Mesendoderm (in vitro differentiated cells): ENCODE measurements around the gene SH3BP5.

Source experiments
- DNase-seq: peaks from one replicate; pipeline ENCODE4 v3.0.0; 2013
- H2AK5ac ChIP-seq: 2 replicates; pipeline ENCODE4 v1.6.1; 2013; ENCODE audit warnings: low read length, inconsistent platforms
- H2BK120ac ChIP-seq: 2 replicates; pipeline ENCODE4 v1.6.1; 2013; ENCODE audit warnings: low read depth, mild to moderate bottlenecking, low read length, moderate library complexity, mixed read lengths
- H2BK15ac ChIP-seq: replicated peaks from 2 replicates; pipeline ENCODE4 v1.6.1; 2013; ENCODE audit warnings: low read depth, mild to moderate bottlenecking, moderate library complexity
- H2BK5ac ChIP-seq: 2 replicates; pipeline ENCODE4 v1.6.1; 2013; ENCODE audit warnings: low read length, inconsistent platforms
- H3K18ac ChIP-seq: 2 replicates; pipeline ENCODE4 v1.6.1; 2013; ENCODE audit warnings: mild to moderate bottlenecking, low read length, mixed read lengths
- H3K23ac ChIP-seq: one replicate; pipeline ENCODE4 v1.6.1; 2013; ENCODE audit warnings: low read length
- H3K27ac ChIP-seq: 2 replicates; pipeline ENCODE4 v1.5.1; 2013; ENCODE audit warnings: low read depth, mild to moderate bottlenecking, inconsistent platforms, low read length, moderate library complexity
- H3K27me3 ChIP-seq: 2 replicates; pipeline ENCODE4 v1.6.1; 2013; ENCODE audit warnings: low read length, control low read depth, mild to moderate bottlenecking, inconsistent platforms; ENCODE audit not compliant: insufficient read depth, poor library complexity
- H3K36me3 ChIP-seq: 2 replicates; pipeline ENCODE4 v1.6.1; 2013; ENCODE audit warnings: low read length, inconsistent platforms; ENCODE audit not compliant: control insufficient read depth, insufficient read depth
- H3K4ac ChIP-seq: one replicate; pipeline ENCODE4 v1.6.1; 2013; ENCODE audit warnings: low read depth, mild to moderate bottlenecking, low read length, moderate library complexity
- H3K4me1 ChIP-seq: 2 replicates; pipeline ENCODE4 v1.6.1; 2013; ENCODE audit warnings: low read depth, low read length, inconsistent platforms; ENCODE audit not compliant: control insufficient read depth
- H3K4me2 ChIP-seq: 2 replicates; pipeline ENCODE4 v1.6.1; 2013; ENCODE audit warnings: low read length
- H3K4me3 ChIP-seq: 2 replicates; pipeline ENCODE4 v1.5.1; 2013; ENCODE audit warnings: mild to moderate bottlenecking, low read length
- H3K56ac ChIP-seq: one replicate; pipeline ENCODE4 v1.6.1; 2013; ENCODE audit warnings: low read length
- H3K79me1 ChIP-seq: 2 replicates; pipeline ENCODE4 v1.6.1; 2013; ENCODE audit warnings: low read length, inconsistent platforms
- H3K79me2 ChIP-seq: 2 replicates; pipeline ENCODE4 v1.6.1; 2013; ENCODE audit warnings: mild to moderate bottlenecking, low read length; ENCODE audit not compliant: control insufficient read depth, insufficient read depth
- H3K9ac ChIP-seq: 2 replicates; pipeline ENCODE4 v1.6.1; 2013; ENCODE audit warnings: low read length, inconsistent platforms
- H4K5ac ChIP-seq: one replicate; pipeline ENCODE4 v1.6.1; 2013; ENCODE audit warnings: low read length
- H4K8ac ChIP-seq: one replicate; pipeline ENCODE4 v1.6.1; 2013; ENCODE audit warnings: low read depth, mild to moderate bottlenecking, control low read depth, low read length, moderate library complexity
- WGBS: extraction: QIAGEN DNeasy Blood & Tissue Kit; methylation state at CpG from one replicate; pipeline ENCODE4 v1.1.7; 2013; ENCODE audit warnings: low lambda C conversion rate, missing lambda C conversion rate; ENCODE audit not compliant: insufficient coverage; ENCODE audit errors: extremely low coverage; 5-methylcytosine and 5-hydroxymethylcytosine counted together

The SH3BP5 gene

DNA sequence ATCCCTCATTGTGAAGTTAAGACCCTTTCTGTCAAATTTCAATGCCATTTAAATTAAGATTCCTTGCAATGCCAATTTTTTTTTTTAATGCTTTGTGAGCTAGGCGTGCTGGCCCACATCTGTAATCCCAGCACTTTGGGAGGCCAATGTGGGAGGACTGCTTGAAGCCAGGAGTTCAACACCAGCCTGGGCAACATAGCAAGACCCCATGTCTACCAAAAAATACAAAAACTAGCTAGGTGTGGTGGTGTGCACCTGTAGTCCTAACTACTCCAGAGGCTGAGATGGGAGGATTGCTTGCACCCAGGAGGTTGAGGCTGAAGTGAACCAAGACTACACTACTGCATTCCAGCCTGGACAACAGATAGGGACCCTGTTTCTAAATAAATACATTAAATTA lies 5.6 kb upstream of the SH3BP5 start:
- H3K79me2 ChIP-seq = no peaks in the 10 kb centered on the region
- H2BK15ac ChIP-seq = no peak overlapping the region
- H3K27me3 ChIP-seq = no peaks in the 10 kb centered on the region

DNA sequence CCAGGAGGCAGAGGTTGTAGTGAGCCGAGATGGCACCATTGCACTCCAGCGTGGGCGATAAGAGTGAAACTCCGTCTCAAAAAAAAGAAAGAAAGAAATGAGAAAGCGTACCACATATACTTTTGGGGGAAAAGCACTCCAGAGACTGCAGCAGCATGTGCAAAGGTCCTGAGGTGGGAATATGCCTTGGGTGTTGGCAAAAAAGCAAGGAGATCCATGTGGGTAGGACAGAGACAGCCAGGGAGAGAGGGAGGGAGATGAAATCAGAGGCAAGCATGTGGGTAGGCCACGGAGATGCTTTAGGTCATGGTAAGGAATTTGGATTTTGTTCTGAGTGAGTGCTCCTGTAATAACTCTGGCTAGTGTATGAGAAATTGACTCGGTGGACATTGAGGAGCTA lies 3.7 kb upstream of the SH3BP5 start:
- no peak overlapping the region for H4K5ac ChIP-seq
- no peak overlapping the region for H3K4me2 ChIP-seq

More for the DNA sequence above, 5.6 kb upstream of the SH3BP5 start:
- no peak overlapping the region for H3K56ac ChIP-seq
- no peak overlapping the region for H2BK120ac ChIP-seq
- H3K79me1 ChIP-seq = no peaks in the 10 kb centered on the region
- H3K27ac ChIP-seq = no peak overlapping the region
- no peak overlapping the region for H3K18ac ChIP-seq
- no peak overlapping the region for H2AK5ac ChIP-seq
- no peak for DNase-seq
- no peak overlapping the region for H3K4ac ChIP-seq
- H3K4me3 ChIP-seq = no peak overlapping the region
- no peak overlapping the region for H4K5ac ChIP-seq
- H3K4me2 ChIP-seq = no peak overlapping the region
- no peak overlapping the region for H3K9ac ChIP-seq
- H4K8ac ChIP-seq = no peak overlapping the region
- no peaks in the 10 kb centered on the region for H3K36me3 ChIP-seq
- no CpG with 5 or more reads among the region's 1 CpG for WGBS
- no peak overlapping the region for H2BK5ac ChIP-seq
- no peak overlapping the region for H3K23ac ChIP-seq
- H3K4me1 ChIP-seq = no peaks in the 10 kb centered on the region

DNA sequence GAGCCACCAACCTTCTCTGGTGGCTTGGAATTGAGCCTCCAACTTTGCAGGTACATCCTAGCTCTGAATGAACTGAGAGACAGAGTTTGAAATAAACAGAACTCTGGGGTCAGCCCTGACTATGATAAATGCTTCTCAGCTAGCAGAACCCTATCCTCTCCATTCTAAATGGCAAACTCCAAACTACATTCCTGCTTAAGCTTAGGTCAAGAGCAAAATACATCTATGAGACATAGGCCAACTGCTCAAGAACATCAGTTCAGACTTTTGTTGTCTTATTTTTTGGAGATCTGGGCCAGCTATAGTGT lies 1.5 kb upstream of the SH3BP5 start:
- no peak overlapping the region for H4K8ac ChIP-seq
- H3K4me3 ChIP-seq = no peak overlapping the region
- no peaks in the 10 kb centered on the region for H3K79me2 ChIP-seq
- no peak overlapping the region for H2BK5ac ChIP-seq
- H3K4me2 ChIP-seq = no peak overlapping the region
- no peak overlapping the region for H3K23ac ChIP-seq
- no peak overlapping the region for H2BK120ac ChIP-seq
- H3K18ac ChIP-seq = no peak overlapping the region
- H3K27ac ChIP-seq = no peak overlapping the region
- peaks cover 2% of the 10 kb centered on the region for H3K4me1 ChIP-seq
- H2BK15ac ChIP-seq = no peak overlapping the region
- H4K5ac ChIP-seq = no peak overlapping the region
- DNase-seq = no peak
- no peak overlapping the region for H2AK5ac ChIP-seq
- no peaks in the 10 kb centered on the region for H3K79me1 ChIP-seq
- no peaks in the 10 kb centered on the region for H3K27me3 ChIP-seq
- H3K9ac ChIP-seq = no peak overlapping the region
- H3K36me3 ChIP-seq = no peaks in the 10 kb centered on the region
- H3K4ac ChIP-seq = no peak overlapping the region
- no peak overlapping the region for H3K56ac ChIP-seq

More for the DNA sequence above, 3.7 kb upstream of the SH3BP5 start:
- H3K4me3 ChIP-seq = no peak overlapping the region
- no peak overlapping the region for H2BK120ac ChIP-seq
- no peak overlapping the region for H2BK15ac ChIP-seq
- no CpG with 5 or more reads among the region's 7 CpGs for WGBS
- H4K8ac ChIP-seq = no peak overlapping the region
- H3K4ac ChIP-seq = no peak overlapping the region
- DNase-seq = no peak
- no peaks in the 10 kb centered on the region for H3K79me1 ChIP-seq
- H3K27ac ChIP-seq = no peak overlapping the region
- no peak overlapping the region for H2BK5ac ChIP-seq
- no peak overlapping the region for H3K9ac ChIP-seq
- no peaks in the 10 kb centered on the region for H3K79me2 ChIP-seq
- H3K18ac ChIP-seq = no peak overlapping the region
- no peaks in the 10 kb centered on the region for H3K36me3 ChIP-seq
- no peak overlapping the region for H3K56ac ChIP-seq
- H3K27me3 ChIP-seq = no peaks in the 10 kb centered on the region
- H2AK5ac ChIP-seq = no peak overlapping the region
- no peak overlapping the region for H3K23ac ChIP-seq
- H3K4me1 ChIP-seq = peaks cover 2% of the 10 kb centered on the region

DNA sequence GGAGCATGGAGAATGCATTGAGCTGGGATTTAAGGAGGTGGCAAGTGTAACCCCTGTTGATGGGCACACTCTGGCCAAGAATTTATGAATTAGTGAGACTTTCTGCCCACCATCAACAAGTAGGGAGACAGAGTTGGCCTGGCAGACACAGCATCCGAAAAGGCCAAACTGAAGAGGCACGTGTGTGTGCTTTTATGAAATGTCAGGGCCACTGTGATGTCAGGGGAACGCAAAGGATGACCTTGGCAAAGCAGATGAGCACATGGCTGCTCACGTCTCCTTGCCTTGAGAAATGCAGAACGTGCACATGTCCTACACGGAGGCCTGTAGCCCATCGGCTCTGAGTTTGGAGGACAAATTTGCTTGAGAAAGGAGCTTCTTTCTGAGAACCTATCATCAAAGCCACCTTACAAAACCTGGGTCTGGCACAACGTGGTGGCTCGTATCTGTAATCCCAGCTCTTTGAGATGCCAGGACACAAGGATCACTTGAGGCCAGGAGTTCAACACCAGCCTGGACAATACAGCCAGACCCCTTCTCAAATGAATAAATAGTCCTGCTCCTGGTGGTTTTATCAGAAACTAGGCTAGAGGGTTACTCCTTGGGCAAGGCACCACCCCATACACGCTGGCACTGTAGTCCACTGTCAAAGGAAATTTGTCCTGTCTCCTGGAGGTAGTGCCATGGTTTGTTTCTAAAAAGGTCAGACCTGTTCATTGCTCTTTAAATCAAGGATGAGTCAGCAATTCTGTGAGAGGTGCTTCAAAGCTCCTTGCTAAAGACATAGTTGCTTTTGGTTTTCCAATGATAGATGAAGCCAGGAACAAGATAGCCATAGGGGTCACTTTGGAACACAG lies 941 bp upstream of the SH3BP5 start:
- H3K27ac ChIP-seq = no peak overlapping the region
- no peak overlapping the region for H3K4ac ChIP-seq
- H3K23ac ChIP-seq = no peak overlapping the region
- H3K4me3 ChIP-seq = no peak overlapping the region
- H3K36me3 ChIP-seq = no peaks in the 10 kb centered on the region
- WGBS = no CpG with 5 or more reads among the region's 10 CpGs
- no peak overlapping the region for H3K18ac ChIP-seq
- DNase-seq = no peak
- H3K9ac ChIP-seq = peak overlapping the region; percentile 72
- no peak overlapping the region for H2AK5ac ChIP-seq
- H3K27me3 ChIP-seq = no peaks in the 10 kb centered on the region
- peaks cover 2% of the 10 kb centered on the region for H3K4me1 ChIP-seq
- H2BK120ac ChIP-seq = no peak overlapping the region
- peak overlapping the region; percentile 82 for H3K56ac ChIP-seq
- peak overlapping the region; percentile 87 for H3K4me2 ChIP-seq
- no peak overlapping the region for H4K8ac ChIP-seq
- no peak overlapping the region for H4K5ac ChIP-seq
- no peaks in the 10 kb centered on the region for H3K79me1 ChIP-seq
- no peak overlapping the region for H2BK5ac ChIP-seq
- no peaks in the 10 kb centered on the region for H3K79me2 ChIP-seq
- H2BK15ac ChIP-seq = no peak overlapping the region

DNA sequence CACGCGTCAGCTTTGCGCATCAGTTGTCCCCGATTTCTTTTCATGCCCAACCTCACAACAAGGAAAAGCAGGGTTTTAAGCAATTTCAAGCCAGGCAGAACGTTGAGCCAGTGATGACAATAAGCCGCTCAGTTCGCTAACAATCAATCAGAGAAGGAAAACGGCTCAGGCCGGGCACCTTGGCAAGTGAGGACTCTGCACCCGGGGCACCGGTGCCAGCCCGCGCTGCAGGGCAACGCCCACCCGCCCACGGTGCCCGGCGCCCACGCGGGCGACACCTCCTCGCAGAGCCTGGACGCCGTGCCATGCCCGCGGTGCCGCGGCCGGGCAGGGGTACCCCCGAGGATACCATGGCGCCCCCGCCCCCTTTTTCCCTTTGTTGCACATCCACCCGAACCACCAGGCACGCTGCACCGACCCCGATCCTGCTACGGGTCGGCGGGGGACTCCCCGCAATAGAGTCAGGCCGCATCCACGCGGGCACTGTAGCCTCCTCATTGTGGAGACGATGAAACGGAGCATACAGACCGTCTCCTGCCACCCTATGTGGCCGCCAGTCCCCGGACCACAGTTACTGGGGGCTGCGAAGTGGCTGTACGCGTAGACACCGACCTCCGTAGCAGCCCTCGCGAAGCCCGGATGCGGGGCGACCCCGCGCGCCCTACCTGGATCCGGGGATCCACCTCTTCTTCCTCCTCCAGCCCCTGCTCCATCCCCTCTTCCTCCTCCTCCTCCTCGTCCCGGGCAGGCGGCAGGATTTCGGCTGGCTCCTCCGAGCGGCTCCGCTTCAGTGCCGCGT lies 581 bp downstream of the SH3BP5 start:
- Histone ChIP-seq H4K8ac (no peak overlapping the region), H3K23ac (peak overlapping the region; percentile 97), H2BK120ac (no peak overlapping the region), H2BK5ac (no peak overlapping the region), H3K4ac (no peak overlapping the region), H3K4me1 (peaks cover 2% of the 10 kb centered on the region), H3K4me3 (peak overlapping the region; percentile 59), H3K79me1 (no peaks in the 10 kb centered on the region), H3K36me3 (no peaks in the 10 kb centered on the region), H3K27me3 (no peaks in the 10 kb centered on the region), H3K79me2 (no peaks in the 10 kb centered on the region), H3K18ac (peak overlapping the region; percentile 34), H3K56ac (peak overlapping the region; percentile 91), H4K5ac (no peak overlapping the region), H2BK15ac (no peak overlapping the region), H3K9ac (peak overlapping the region; percentile 81), H3K4me2 (peak overlapping the region; percentile 80), H2AK5ac (no peak overlapping the region), H3K27ac (no peak overlapping the region)
- no peak for DNase-seq
- WGBS = no CpG with 5 or more reads among the region's 71 CpGs
